HS-5 (cell line): ENCODE data around the gene LIMS3.
"Not testable (repeated sequence)": the region's sequence is repeated elsewhere in the genome, so short reads cannot be mapped to it uniquely, and the experiment has no call there.

Experiments
- DNase-seq: peaks from one replicate; pipeline ENCODE4 v3.0.0-alpha.2; 2012; ENCODE audit warnings: low read depth

The LIMS3 gene, protein sequence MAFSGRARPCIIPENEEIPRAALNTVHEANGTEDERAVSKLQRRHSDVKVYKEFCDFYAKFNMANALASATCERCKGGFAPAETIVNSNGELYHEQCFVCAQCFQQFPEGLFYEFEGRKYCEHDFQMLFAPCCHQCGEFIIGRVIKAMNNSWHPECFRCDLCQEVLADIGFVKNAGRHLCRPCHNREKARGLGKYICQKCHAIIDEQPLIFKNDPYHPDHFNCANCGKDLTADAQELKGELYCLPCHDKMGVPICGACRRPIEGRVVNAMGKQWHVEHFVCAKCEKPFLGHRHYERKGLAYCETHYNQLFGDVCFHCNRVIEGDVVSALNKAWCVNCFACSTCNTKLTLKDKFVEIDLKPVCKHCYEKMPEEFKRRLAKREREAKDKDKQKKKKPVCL

DNA sequence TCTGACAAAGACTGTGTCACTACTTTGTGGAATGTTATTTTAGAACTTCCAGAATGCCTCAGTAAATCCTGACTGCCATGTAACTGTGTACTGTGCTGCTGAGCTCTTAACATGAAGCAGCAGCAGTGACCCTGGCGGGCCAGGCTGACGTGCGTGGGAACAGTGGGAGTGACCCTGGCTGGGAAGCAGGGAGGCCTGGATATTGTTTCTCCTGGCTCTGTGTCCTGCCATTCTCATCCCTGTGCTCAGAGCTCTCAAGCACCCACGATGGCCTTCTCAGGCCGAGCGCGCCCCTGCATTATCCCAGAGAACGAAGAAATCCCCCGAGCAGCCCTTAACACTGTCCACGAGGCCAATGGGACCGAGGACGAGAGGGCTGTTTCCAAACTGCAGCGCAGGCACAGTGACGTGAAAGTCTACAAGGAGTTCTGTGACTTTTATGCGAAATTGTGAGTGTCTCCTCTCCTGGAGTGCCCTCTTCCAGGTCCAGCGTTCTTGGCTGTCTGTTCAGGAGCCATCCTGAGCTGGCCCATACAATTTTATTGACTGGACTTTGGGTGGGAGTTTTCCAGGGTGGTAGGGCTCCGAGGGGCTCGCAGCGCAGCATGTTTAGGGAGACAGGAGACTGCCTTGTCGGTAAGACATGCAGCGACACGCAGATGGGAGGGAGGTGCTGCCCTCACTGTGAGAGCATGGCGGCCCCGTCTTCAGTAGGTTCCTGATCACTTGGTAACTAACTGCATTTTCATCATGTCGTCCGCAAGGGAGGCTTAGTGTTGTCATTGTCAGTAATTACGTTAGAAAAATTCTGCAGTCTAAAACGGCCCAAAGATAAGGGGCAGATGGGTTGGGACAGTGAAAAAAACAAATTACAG lies at the start of gene LIMS3:
Gene LIMS3 (plus strand): TSS at position 227 of the 875 bp plus-strand sequence. CDS start 41 bp downstream, at position 268.
- not testable (repeated sequence) for DNase-seq

DNA sequence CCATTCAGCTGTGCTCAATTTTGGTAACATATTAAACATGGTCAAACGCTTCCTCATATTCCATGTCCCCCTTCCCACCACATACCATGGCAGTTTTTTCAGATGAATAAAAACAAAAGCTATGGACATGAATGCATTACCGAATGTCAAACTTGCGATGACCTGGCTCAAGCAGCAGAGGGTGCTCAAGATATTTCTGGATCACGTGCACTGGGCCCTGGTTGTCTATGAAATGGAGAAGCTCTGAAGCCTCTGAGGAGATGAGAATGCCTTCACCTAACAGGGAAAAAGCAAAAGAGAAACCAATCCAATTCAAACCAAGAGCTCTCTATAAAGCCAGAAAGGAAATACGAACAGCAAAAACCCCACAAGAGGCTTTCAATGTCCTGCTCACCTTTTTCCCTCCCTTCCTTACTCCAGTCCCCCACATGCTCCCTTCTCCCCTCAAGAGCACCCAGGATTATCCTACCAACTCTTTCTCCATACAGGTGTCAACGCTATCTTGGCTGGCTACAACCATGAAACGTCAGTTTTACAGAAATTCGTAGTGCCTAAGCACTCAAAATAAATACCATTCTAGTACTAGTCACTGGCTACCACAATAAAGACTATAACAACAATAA lies 27.2 kb upstream of the LIMS3 start:
- DNase-seq, result not testable (repeated sequence)

DNA sequence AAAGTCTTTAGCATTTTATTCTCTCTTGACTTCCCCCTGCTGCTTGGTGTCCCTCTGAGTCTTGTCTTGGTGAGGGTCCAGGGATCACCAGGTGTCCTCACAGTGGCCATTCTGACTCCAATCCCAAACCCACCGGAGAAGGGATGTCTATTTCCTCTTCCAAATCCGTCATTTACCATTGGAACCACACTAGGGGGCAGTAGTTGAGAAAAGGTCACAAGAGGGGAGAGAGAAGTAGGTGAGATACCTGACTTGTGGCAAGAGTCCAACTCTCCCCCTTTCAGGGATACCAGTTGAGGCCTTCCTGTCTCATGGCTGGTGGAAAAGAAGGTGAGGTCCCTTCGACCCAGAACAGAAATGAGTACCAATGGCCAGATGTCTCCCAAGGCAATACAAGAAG lies 21.9 kb upstream of the LIMS3 start:
- DNase-seq, result not testable (repeated sequence)

DNA sequence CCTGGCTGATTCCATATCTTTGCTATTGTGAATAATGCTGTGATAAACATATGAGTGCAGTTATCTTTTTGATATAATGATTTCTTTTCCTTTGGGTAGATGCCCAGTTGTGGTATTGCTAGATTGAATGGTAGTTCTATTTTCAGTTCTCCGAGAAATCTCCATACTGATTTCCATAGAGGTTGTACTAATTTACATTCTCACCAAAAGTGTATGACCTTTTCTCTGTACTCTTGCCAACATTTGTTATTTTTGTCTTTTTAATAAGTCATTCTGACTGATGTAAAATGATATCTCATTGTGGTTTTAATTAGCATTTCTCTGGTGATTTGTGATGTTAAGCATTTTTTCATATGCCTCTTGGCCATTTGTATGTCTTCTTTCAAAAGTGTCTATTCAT lies 16.4 kb upstream of the LIMS3 start:
- not testable (repeated sequence) for DNase-seq

DNA sequence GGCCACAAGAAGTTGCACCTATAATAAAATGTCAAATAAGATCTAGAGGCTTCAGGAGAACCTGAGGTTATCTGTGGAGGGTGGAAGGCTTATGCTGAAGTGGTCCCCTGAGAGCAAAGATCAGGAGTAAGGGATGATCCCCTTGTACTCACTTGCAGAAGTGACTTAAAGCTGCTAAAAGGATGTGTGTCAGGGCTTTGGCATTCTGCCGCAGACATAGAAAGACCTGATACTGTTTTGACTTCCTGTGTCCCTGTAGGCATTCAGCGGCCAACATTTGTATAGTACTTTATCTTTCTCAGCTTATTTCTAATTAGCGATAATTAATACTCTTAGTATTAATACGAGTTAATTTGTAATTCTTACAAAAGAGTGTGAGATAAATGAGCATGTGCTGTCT lies 10.1 kb upstream of the LIMS3 start:
- not testable (repeated sequence) for DNase-seq

DNA sequence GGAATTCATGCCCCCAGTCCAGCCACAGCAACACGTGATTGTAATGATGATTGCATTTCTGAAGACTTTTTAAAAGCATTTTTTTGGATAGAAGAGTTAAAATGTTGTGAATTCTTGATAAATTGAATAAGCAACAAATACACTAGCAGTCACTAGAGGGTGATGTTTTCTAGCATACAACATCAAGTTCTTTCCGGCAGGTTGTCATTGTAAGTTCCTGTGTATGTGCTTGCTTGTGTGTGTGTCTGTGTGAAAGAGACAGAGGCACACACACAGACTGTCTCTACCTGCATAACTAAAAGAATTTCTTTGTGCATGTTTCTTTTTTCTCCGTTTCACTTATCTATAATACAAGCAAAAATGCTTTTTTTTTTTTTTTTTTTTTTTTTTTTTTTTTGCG lies 8.6 kb upstream of the LIMS3 start:
- not testable (repeated sequence) for DNase-seq

DNA sequence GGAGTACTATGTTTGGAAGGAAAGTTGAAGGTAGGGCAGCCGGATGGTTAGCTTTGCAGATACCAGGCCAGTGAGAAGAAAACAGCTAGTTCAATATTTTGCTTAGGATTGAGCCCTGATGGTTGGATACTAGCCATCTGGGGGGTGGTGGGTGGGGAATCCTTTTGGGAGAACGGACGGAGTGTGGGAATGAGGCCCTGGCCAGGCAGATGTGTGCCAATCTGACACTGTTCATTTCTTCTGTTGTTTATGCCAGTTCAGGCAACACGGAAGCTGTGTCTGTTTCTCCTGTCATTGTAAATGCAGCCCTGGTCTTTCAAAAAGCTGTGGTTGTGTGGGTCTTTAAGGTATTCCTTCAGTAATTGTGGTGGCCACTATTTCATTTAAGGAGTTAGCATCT lies 7.5 kb upstream of the LIMS3 start:
- not testable (repeated sequence) for DNase-seq

DNA sequence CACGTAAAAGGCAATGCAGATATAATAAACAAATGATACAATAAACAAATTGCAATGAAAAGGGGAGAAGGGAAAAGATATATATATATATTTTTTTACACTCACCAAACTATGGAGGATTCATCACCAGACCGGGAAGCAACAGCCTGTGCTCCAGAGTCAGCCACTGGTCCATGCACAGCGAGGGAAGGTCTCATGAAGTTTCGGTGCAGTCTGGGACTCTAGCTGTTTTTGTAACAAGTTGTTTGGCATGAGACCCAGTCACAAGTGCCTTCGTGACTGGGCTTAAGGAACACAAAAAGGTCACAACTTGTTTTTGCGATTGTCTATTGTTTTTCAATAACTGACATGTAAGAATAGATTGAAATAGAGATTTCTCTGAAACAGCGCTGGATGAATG lies 4.8 kb upstream of the LIMS3 start:
- not testable (repeated sequence) for DNase-seq

DNA sequence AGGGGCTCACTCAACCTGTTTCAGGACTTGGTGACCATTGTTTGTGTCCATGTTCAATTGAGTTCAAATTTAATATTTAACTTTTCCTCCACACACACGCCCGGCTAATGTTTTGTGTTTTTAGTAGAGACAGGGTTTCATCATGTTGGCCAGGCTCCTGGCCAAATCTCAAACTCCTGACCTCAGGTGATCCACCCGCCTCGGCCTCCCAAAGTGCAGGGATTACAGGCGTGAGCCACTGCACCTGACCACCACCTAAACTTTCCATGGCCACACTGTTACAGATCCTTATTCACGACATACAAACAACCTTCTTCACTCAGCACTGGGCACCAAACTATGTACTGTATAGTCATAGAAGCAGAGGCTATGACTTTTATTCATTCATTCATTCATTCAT lies 4.3 kb upstream of the LIMS3 start:
- not testable (repeated sequence) for DNase-seq

DNA sequence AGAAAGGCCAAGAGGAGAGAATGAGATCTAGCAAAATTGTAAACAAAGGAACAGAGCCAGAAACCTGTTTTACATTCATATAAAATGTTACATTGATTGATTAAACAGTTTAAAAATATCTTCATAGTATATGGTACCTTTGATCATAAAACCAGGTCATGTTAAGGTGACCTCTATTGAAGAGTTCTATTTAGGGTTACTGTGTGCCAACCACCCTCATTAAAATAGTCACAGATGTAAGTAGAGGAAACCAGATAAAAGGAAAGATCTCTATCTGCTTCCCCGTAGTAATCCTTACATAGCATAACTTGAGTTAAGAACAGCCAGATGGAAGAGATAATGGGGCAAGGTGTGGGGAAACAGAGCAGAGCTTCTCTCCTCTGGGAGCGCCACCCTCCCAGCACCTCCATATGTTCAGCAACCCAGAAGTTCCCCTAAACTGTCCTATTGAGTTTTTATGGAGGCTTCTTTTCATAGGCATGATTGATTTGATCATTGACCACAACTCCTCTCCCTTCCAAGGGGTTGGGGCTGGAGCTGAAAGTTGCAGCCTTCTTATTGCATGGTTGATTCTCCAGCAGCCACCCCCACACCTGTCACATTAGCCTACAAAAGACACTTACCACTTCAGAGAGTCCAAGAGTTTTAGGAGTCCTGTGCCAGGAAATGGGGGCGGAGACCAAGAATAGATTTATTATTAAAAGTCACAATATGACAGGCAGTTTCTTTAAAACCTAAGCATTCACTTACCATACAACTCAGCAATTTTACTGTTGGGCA lies 3.2 kb upstream of the LIMS3 start:
- DNase-seq, result not testable (repeated sequence)

DNA sequence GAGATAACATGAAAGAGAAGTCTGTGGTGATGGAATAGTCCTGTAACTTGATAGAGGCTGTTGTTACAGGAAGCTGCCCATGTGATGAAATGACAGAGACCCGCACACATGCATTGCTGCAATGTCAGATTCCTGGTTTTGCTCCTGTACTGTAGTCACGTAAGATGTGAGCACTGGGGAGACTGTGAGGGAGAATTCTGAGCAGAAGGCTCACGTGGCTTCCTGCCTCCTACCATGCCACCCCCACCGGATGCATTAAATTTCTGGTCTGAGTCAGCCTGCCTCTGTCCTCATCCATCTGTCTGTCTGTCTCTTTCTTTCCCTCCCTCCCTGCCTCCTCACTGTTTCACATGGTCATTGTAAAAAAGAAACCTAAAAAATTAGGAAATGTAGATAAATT lies 2.3 kb upstream of the LIMS3 start:
- DNase-seq, result not testable (repeated sequence)

DNA sequence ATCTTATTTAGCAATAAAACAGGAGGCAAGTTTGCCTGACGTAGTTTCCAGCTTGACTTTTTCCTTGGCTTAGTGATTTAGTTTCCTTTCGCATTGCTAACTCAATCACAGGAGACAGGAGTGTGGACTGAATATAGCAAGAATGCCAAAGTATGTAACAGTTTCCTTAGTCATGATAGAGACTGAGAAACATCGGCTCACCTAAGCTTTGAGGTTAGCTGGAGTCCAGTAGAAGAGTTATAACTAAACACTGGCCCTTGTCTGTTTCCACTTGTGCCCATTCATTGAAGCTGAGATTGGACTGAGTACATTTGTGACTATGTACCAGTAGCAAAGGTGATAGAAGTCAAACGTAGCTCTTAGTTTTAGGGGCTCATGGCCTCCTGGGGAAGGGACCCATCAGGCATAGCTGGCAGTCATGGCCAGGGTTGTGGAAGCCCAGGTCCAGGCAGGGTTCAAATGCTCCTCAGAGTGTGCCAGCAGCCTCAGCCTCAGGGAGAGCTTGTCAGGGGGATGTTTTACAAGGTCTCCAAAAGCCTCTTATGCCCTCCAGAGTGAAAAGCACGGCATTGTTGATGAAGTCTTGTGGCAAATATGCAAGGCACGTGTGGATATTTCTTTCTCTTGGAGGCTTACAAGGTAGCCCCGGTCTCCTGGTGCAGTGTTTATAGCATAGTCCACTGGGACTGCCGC lies 573 bp upstream of the LIMS3 start:
- not testable (repeated sequence) for DNase-seq

DNA sequence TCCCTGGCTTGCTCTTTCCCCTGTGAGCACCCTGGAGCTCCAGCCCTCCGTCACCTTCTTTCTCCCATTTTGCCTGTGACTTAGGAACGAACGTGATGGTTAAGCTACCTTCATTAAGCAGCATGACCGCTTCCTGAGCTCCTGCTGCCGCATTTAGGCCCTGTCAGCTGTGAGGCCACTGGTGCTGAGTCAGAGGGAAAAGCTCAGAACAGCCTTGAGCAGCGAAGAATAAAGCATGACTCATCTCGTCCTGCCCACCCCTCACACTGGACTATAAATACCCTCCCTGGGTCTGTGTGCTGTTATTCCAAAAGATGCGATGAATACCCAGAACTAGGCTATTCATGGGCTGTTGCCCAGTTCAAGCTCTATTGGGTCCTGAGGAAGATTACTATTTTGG lies 7.3 kb downstream of the LIMS3 start:
- DNase-seq, result not testable (repeated sequence)

DNA sequence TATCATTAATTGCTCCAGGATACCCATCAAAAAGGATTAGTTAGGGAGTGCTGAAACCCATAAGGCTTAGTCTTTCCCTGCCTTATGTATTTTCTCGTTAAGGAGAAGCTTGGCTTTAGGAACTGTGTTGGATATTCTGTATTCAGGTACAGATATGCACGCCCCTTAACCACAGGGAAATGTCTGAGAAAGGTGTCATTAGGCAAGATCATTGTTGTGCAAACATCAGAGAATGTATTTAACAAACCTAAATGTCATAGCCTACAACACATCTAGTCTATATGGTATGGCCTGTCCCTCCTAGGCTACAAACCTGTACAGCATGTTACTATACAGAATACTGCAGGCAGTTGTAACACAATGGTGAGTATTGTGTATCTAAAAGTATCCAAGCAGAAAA lies 10.1 kb downstream of the LIMS3 start:
- DNase-seq, result not testable (repeated sequence)

DNA sequence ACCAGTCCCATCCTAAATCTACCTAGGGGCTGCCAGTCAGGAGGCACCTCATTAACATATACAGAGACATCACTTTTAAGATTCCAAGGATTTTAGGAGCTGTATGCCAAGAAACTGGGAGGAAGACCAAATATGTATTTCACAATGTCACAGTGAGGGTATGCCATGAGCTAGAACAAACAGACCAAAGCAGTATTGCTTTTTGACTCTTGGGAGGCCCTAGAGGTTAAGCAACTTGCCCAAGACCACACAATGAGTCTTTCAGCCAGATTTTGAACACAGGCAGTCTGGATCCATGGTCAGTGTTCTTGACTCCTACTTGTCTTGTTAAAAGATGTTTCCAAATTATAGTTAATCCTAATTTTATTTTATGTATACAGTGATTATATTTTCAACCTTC lies 12.3 kb downstream of the LIMS3 start:
- not testable (repeated sequence) for DNase-seq

DNA sequence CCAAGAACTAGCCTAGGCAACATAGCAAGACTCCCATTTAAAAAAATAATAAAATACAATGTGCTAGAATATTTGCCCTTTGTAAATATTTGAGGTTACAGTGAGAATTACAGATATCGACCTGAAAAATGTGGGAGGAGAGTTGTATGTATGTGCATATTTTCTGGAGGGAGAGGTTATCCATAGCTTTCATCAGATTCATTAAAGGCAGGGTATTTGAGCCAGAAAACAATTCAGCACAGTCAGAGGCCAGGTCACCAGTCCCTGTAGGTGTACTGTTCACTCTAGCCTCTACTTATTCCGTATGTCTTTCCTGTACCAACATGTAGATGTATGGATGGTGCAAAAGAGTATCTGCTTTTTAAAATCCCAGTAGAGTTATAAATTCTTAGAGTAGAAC lies 15.4 kb downstream of the LIMS3 start:
- DNase-seq, result not testable (repeated sequence)

DNA sequence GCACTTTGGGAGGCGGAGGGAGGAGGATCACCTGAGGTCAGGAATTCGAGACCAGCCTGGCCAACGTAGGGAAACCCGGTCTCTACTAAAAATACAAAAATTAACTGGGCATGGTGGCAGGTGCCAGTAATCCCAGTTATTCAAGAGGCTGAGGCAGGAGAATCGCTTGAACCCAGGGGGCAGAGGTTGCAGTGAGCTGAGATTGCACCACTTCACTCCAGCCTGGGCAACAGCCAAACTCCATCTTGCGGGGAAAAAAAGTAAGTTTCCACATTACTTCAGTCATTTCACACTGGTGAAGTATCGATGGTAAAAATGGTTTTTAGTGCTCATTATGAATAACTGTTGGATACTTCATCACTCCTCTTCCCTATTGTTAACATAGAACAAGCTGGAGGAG lies 16.1 kb downstream of the LIMS3 start:
- not testable (repeated sequence) for DNase-seq

DNA sequence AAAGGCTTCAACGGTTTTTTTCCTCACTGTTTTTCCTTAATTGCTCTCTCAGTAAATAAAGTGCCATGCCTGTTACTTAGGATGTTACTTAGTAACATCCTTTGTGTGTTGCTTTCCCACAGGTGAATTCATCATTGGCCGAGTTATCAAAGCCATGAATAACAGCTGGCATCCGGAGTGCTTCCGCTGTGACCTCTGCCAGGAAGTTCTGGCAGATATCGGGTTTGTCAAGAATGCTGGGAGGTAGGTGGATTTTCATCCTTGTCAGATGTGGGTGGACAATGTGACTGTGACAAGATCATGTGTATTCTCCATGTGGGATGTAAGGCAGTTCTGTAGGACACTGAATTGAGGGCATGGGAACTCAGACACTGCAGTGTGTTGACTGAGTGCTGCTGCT lies 17.3 kb downstream of the LIMS3 start:
- not testable (repeated sequence) for DNase-seq

DNA sequence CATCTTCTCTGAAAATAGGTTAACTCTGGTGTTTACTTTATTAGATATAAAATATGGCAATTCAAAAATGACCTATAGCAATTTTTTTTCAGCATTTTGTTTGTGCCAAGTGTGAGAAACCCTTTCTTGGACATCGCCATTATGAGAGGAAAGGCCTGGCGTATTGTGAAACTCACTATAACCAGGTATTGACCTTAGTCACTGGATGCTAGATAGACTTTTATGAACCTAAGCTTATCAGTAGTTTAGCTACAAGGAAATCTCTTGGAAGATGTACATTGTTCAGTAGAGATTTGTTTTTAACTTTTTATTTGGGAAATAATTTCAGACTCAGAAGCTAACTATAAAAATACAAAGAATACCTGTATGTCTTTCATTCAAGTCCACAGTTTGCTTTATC lies 21.7 kb downstream of the LIMS3 start:
- not testable (repeated sequence) for DNase-seq

DNA sequence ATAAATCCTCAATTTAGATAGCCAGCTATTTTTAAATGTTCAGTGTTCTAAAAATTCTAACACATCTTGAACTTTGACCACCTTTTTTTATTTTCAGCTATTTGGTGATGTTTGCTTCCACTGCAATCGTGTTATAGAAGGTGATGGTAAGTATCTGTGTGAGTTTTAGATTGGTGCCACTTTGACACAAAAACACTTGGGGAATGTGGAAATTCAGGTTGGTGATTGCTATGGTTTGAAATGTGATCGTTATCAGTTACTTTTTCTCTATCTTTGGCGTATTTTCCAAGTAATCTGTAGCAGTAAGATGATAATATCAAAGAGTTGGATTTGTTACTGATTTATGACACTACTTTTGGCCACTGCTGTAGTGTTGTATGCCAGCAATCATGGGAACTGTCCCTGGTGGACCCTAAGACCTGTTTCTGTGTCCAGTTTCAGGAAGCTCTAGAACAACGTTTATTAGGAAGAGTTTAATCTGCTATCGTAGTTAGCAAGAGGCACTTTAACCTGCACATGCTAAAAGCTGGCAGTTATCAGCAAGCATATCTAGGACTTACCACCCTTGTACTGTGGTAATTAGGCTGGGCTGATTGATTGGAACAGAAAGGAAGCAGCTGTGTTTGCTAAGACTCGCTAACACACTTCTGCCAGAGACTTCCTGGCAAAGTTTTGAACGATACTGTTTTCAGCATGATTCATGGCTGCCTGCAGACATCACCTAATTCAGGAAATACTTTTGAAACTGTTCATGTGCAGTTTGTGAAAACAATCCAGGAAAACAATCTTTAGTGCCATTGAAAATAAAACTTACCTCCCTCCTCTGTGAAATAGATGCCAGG lies 23.3 kb downstream of the LIMS3 start:
- not testable (repeated sequence) for DNase-seq
